HL-60 (cell line): ENCODE measurements around the gene TSHZ1.

Experiments
- DNase-seq, 2 experiments: peaks; one replicate each; pipeline ENCODE4 v3.0.0-alpha.2; 2010 to 2020; ENCODE audit warnings: low read depth in 1 of 2, low spot score in 1 of 2
- H3K27ac ChIP-seq: fragments of 250-450 bp; sonication (Bioruptor Pico); replicated peaks from 2 replicates; pipeline ENCODE4 v1.5.1; 2020; ENCODE audit warnings: mild to moderate bottlenecking, moderate library complexity
- H3K27me3 ChIP-seq: fragments of 250-450 bp; sonication (Bioruptor Pico); 2 replicates; pipeline ENCODE4 v1.5.1; 2021; ENCODE audit warnings: mild to moderate bottlenecking, moderate library complexity; ENCODE audit not compliant: insufficient read depth, poor library complexity, severe bottlenecking
- H3K4me3 ChIP-seq: replicated peaks from 2 replicates; pipeline ENCODE4 v1.5.1; 2011; ENCODE audit warnings: mild to moderate bottlenecking, control low read depth, low read length; ENCODE audit not compliant: insufficient read depth
- CTCF ChIP-seq: IDR thresholded peaks from one replicate; pipeline ENCODE4 v1.5.1; 2011; ENCODE audit warnings: low read length, control low read depth, inconsistent platforms; ENCODE audit not compliant: insufficient read depth
- GABPA ChIP-seq: IDR thresholded peaks from 2 replicates; pipeline ENCODE4 v1.6.1; 2012; ENCODE audit warnings: low read depth
- POLR2AphosphoS5 ChIP-seq: IDR thresholded peaks from 2 replicates; pipeline ENCODE4 v1.6.1; 2012; ENCODE audit warnings: low read depth
- REST ChIP-seq: IDR thresholded peaks from 2 replicates; pipeline ENCODE4 v1.6.1; 2012; ENCODE audit warnings: low read depth; ENCODE audit not compliant: insufficient replicate concordance
- SPI1 ChIP-seq: IDR thresholded peaks from 2 replicates; pipeline ENCODE4 v1.6.1; 2012; ENCODE audit warnings: low read depth, mild to moderate bottlenecking, borderline replicate concordance

TSHZ1 gene

GRCh38 chr18:75162978-75163377, 47.6 kb upstream of the TSHZ1 start:
- H3K4me3 ChIP-seq = no peak overlapping the region
- no peak for DNase-seq
- H3K27me3 ChIP-seq = no peaks in the 10 kb centered on the region
- H3K27ac ChIP-seq = no peak overlapping the region
- TF ChIP-seq GABPA (no peak), CTCF (no peak), REST (no peak), POLR2AphosphoS5 (no peak), SPI1 (no peak)

GRCh38 chr18:75163736-75164135, 46.9 kb upstream of the TSHZ1 start:
- TF ChIP-seq SPI1 (no peak), REST (no peak), GABPA (no peak), CTCF (no peak), POLR2AphosphoS5 (no peak)
- no peaks in the 10 kb centered on the region for H3K27me3 ChIP-seq
- H3K27ac ChIP-seq = no peak overlapping the region
- H3K4me3 ChIP-seq = no peak overlapping the region
- no peak for DNase-seq

- TF ChIP-seq REST (no peak), CTCF (no peak), SPI1 (no peak), GABPA (no peak), POLR2AphosphoS5 (no peak)
- H3K27ac ChIP-seq = no peak overlapping the region
- H3K27me3 ChIP-seq = no peaks in the 10 kb centered on the region
- DNase-seq = no peak
- H3K4me3 ChIP-seq = no peak overlapping the region
Observed at GRCh38 chr18:75164479-75164878, 46.1 kb upstream of the TSHZ1 start.
